HL-60 (cell line): ENCODE results near the gene NQO2.

Experiments used
- GABPA ChIP-seq: IDR thresholded peaks from 2 replicates; pipeline ENCODE4 v1.6.1; 2012; ENCODE audit warnings: low read depth
- POLR2AphosphoS5 ChIP-seq: IDR thresholded peaks from 2 replicates; pipeline ENCODE4 v1.6.1; 2012; ENCODE audit warnings: low read depth
- SPI1 ChIP-seq: IDR thresholded peaks from 2 replicates; pipeline ENCODE4 v1.6.1; 2012; ENCODE audit warnings: low read depth, mild to moderate bottlenecking, borderline replicate concordance
- TF ChIP-seq, protein P1 (sequence below): IDR thresholded peaks from one replicate; pipeline ENCODE4 v1.5.1; 2011; ENCODE audit warnings: low read length, control low read depth, inconsistent platforms; ENCODE audit not compliant: insufficient read depth

GRCh38 chr6:2977799-2978590 is 21.7 kb upstream of the NQO2 start:
- TF ChIP-seq, protein P1, sequence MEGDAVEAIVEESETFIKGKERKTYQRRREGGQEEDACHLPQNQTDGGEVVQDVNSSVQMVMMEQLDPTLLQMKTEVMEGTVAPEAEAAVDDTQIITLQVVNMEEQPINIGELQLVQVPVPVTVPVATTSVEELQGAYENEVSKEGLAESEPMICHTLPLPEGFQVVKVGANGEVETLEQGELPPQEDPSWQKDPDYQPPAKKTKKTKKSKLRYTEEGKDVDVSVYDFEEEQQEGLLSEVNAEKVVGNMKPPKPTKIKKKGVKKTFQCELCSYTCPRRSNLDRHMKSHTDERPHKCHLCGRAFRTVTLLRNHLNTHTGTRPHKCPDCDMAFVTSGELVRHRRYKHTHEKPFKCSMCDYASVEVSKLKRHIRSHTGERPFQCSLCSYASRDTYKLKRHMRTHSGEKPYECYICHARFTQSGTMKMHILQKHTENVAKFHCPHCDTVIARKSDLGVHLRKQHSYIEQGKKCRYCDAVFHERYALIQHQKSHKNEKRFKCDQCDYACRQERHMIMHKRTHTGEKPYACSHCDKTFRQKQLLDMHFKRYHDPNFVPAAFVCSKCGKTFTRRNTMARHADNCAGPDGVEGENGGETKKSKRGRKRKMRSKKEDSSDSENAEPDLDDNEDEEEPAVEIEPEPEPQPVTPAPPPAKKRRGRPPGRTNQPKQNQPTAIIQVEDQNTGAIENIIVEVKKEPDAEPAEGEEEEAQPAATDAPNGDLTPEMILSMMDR: no peak
- TF ChIP-seq GABPA (no peak), POLR2AphosphoS5 (no peak), SPI1 (no peak)
